ENCODE results near the gene NR2C2AP. TPM values are rescaled to one million over a fixed set of nuclear protein-coding genes. Genes with fewer than 3 reads are reported as not detected.
A peak's percentile ranks its signal among the peaks of the same experiment; 100 is the strongest.

NR2C2AP gene
- total and polyA plus RNA-seq, 2 of the 13 experiments (the other 11 are each of a cell fraction or from before 2014, with no cell fraction given): 12.2 to 26.8 TPM

- TF ChIP-seq ARID4A (CRISPR knock-in tag; IDR thresholded peaks at IDR 0.05; ENCODE audit: borderline replicate concordance): peak; percentile 70; the same call in 1 of the 2 replicates
- no peak for TF ChIP-seq KAT7 (CRISPR knock-in tag; IDR thresholded peaks at IDR 0.05; ENCODE audit: borderline replicate concordance)
- TF ChIP-seq ZFYVE20 (CRISPR knock-in tag; IDR thresholded peaks at IDR 0.05; ENCODE audit: borderline replicate concordance, low read depth): 0 out of 2 replicates have a peak, but pooled peaks have one; percentile 21
- 0 out of 2 replicates have a peak, but pooled peaks have one; percentile 62 for TF ChIP-seq ZNF747 (CRISPR knock-in tag; IDR thresholded peaks at IDR 0.05; ENCODE audit: borderline replicate concordance)
- no peak for TF ChIP-seq GZF1 (CRISPR knock-in tag; IDR thresholded peaks at IDR 0.05)
- TF ChIP-seq MTERF4 (CRISPR knock-in tag; IDR thresholded peaks at IDR 0.05): peak; percentile 85; the same call in 1 of the 2 replicates
- no peak for TF ChIP-seq MNT (IDR thresholded peaks at IDR 0.05)
- TF ChIP-seq ZKSCAN8 (CRISPR knock-in tag; IDR thresholded peaks at IDR 0.05; ENCODE audit: borderline replicate concordance): no peak
- TF ChIP-seq ZNF431 (CRISPR knock-in tag; IDR thresholded peaks at IDR 0.05; ENCODE audit: borderline replicate concordance, low read depth): no peak
- no peak for TF ChIP-seq TBL1XR1 (IDR thresholded peaks at IDR 0.05; ENCODE audit: borderline replicate concordance, low read length, partially characterized antibody)
- peak; percentile 36; the same call in 1 of the 2 replicates for TF ChIP-seq ELF3 (CRISPR knock-in tag; IDR thresholded peaks at IDR 0.05)
- TF ChIP-seq ZGPAT (CRISPR knock-in tag; IDR thresholded peaks at IDR 0.05): peak; percentile 68
- TF ChIP-seq ZNF225 (CRISPR knock-in tag; IDR thresholded peaks at IDR 0.05): peak; percentile 45; the same call in 1 of the 2 replicates
- TF ChIP-seq ZSCAN22 (CRISPR knock-in tag; IDR thresholded peaks at IDR 0.05): no peak
- TF ChIP-seq KDM6A (CRISPR knock-in tag; IDR thresholded peaks at IDR 0.05; ENCODE audit: low read depth): no peak
- TF ChIP-seq ZNF607 (CRISPR knock-in tag; IDR thresholded peaks at IDR 0.05; ENCODE audit: borderline replicate concordance): peak; percentile 95
- no peak for TF ChIP-seq TMF1 (CRISPR knock-in tag; IDR thresholded peaks at IDR 0.05; ENCODE audit: low read depth)
- TF ChIP-seq SMC3 (IDR thresholded peaks at IDR 0.05; ENCODE audit: low read length): peak; percentile 30; the same call in 1 of the 2 replicates
- TF ChIP-seq ZNF205 (CRISPR knock-in tag; IDR thresholded peaks at IDR 0.05): peak; percentile 36; the same call in 1 of the 2 replicates
- TF ChIP-seq FOSL1 (CRISPR knock-in tag; IDR thresholded peaks at IDR 0.05; ENCODE audit: borderline replicate concordance): 0 out of 2 replicates have a peak, but pooled peaks have one; percentile 12
- TF ChIP-seq PRPF4 (IDR thresholded peaks at IDR 0.05; ENCODE audit: low read depth, low read length, poor library complexity, severe bottlenecking): no peak
These were observed 21.8 kb upstream of the NR2C2AP start (continued) for GRCh38 chr19:19224852-19225494.

All from HepG2 (cell line).